Esophagus muscularis mucosa (tissue), 4 donors: ENCODE results near the gene DSCAML1. TPM values are rescaled to one million over a fixed set of nuclear protein-coding genes. Genes with fewer than 3 reads are reported as not detected.

Source experiments
- DNase-seq: peaks from one replicate; pipeline ENCODE4 v3.0.0-alpha.2; 2017; ENCODE audit errors: extremely low spot score
- H3K27ac ChIP-seq, 4 donors: fragments of 200-600 bp; sonication (generic); replicated peaks in 1 of 4; 1 replicate in 3 of 4; 2 replicates in 1 of 4; pipeline ENCODE4 v1.5.1; 2016 to 2019; ENCODE audit warnings: mild to moderate bottlenecking in 1 of 4
- H3K27me3 ChIP-seq, 4 donors: fragments of 200-600 bp; sonication (generic); one replicate each; pipeline versions ENCODE4 v1.5.1 to v1.6.0; 2016 to 2019
- H3K36me3 ChIP-seq, 4 donors: fragments of 200-600 bp; sonication (generic); one replicate each; pipeline ENCODE4 v1.5.1; 2016 to 2019
- H3K4me1 ChIP-seq, 4 donors: fragments of 200-600 bp; sonication (generic); one replicate each; pipeline ENCODE4 v1.5.1; 2016 to 2019
- H3K4me3 ChIP-seq, 4 donors: fragments of 200-600 bp; sonication (generic); 1 replicate in 2 of 4; 2 replicates in 2 of 4; pipeline ENCODE4 v1.5.1; 2016 to 2019; ENCODE audit warnings: mild to moderate bottlenecking in 4 of 4, moderate library complexity in 1 of 4
- H3K9me3 ChIP-seq, 4 donors: fragments of 200-600 bp; sonication (generic); 1 replicate in 3 of 4; 2 replicates in 1 of 4; pipeline ENCODE4 v1.5.1; 2016 to 2019
- EP300 ChIP-seq: sonication (generic); formaldehyde crosslinking; IDR thresholded peaks from one replicate; pipeline ENCODE4 v1.6.1; 2017; ENCODE audit warnings: antibody characterized with exemption
- POLR2A ChIP-seq: fragments of 450-650 bp; IDR thresholded peaks from one replicate; pipeline ENCODE4 v1.6.1; 2017; ENCODE audit warnings: antibody characterized with exemption, moderate library complexity, mild to moderate bottlenecking, low read depth
- POLR2AphosphoS5 ChIP-seq, 2 donors: sonication (generic); formaldehyde crosslinking; IDR thresholded peaks; one replicate each; pipeline ENCODE4 v1.6.1; 2017; ENCODE audit warnings: antibody characterized with exemption in 2 of 2
- WGBS: methylation state at CpG from one replicate; pipeline ENCODE4 v1.1.5; 2018; 5-methylcytosine and 5-hydroxymethylcytosine counted together
- intact Hi-C: fragments of 100-400 bp; cut with DNase I; formaldehyde crosslinking; loops from one replicate; pipeline ENCODE4 v1.15.1; 2023
- total RNA-seq, 4 donors: library from RNA; depleted of rRNA; stranded (reverse); fragments of >200 nt; gene quantifications; one replicate each; pipeline versions ENCODE4 v1.1.0 to v1.2.1, GENCODE V29; 2016
- TF ChIP-seq, protein P1 (sequence below), 3 experiments: fragments of 200-600 bp in 2 of 3; fragments of 450-650 bp in 1 of 3; sonication (generic) in 2 of 3; IDR thresholded peaks; one replicate each; pipeline ENCODE4 v1.5.1; 2017 to 2019; ENCODE audit warnings: antibody characterized with exemption in 3 of 3, mild to moderate bottlenecking in 2 of 3, moderate library complexity in 1 of 3

Gene DSCAML1
- total RNA-seq, 4 donors from 2014 or later, result 0.50 to 5.8 (median 1.2) TPM

- peaks cover 0 to 36% (median 0%) of the 10 kb centered on the region in 4 donors for H3K27me3 ChIP-seq
- intact Hi-C loops, result no loop called here
- no peak overlapping the region for H3K27ac ChIP-seq
- no peaks in the 10 kb centered on the region for H3K4me1 ChIP-seq
- TF ChIP-seq EP300 (no peak), POLR2AphosphoS5 (IDR thresholded peaks at IDR 0.05) (no peak), POLR2A (no peak)
- TF ChIP-seq, protein P1, sequence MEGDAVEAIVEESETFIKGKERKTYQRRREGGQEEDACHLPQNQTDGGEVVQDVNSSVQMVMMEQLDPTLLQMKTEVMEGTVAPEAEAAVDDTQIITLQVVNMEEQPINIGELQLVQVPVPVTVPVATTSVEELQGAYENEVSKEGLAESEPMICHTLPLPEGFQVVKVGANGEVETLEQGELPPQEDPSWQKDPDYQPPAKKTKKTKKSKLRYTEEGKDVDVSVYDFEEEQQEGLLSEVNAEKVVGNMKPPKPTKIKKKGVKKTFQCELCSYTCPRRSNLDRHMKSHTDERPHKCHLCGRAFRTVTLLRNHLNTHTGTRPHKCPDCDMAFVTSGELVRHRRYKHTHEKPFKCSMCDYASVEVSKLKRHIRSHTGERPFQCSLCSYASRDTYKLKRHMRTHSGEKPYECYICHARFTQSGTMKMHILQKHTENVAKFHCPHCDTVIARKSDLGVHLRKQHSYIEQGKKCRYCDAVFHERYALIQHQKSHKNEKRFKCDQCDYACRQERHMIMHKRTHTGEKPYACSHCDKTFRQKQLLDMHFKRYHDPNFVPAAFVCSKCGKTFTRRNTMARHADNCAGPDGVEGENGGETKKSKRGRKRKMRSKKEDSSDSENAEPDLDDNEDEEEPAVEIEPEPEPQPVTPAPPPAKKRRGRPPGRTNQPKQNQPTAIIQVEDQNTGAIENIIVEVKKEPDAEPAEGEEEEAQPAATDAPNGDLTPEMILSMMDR (IDR thresholded peaks at IDR 0.05), result no peak
- H3K4me3 ChIP-seq, result no peak overlapping the region
- no peaks in the 10 kb centered on the region for H3K9me3 ChIP-seq
- DNase-seq, result no peak
- no peaks in the 10 kb centered on the region for H3K36me3 ChIP-seq
- WGBS, result 74% methylated on average over 4 of the region's 4 CpGs
These were observed 187.0 kb downstream of the DSCAML1 start for GRCh38 chr11:117610045-117610444.

- 79% methylated on average over 5 of the region's 5 CpGs for WGBS
- Histone ChIP-seq H3K27ac (no peak overlapping the region), H3K36me3 (no peaks in the 10 kb centered on the region), H3K4me1 (peaks cover 0 to 6% (median 0%) of the 10 kb centered on the region in 4 donors), H3K9me3 (no peaks in the 10 kb centered on the region), H3K4me3 (no peak overlapping the region), H3K27me3 (peaks cover 0 to 14% (median 0%) of the 10 kb centered on the region in 4 donors)
- TF ChIP-seq POLR2A (no peak), EP300 (no peak), POLR2AphosphoS5 (IDR thresholded peaks at IDR 0.05) (no peak)
- TF ChIP-seq, protein P1 (IDR thresholded peaks at IDR 0.05), result no peak
- intact Hi-C loops, result no loop called here
- DNase-seq, result no peak
These were observed 189.6 kb downstream of the DSCAML1 start for GRCh38 chr11:117607449-117607848.

- intact Hi-C loops, result no loop called here
- WGBS, result 100% methylated on average over 1 of the region's 5 CpGs
- TF ChIP-seq, protein P1 (IDR thresholded peaks at IDR 0.05), result no peak
- TF ChIP-seq EP300 (no peak), POLR2AphosphoS5 (IDR thresholded peaks at IDR 0.05) (no peak), POLR2A (no peak)
- Histone ChIP-seq H3K9me3 (no peaks in the 10 kb centered on the region), H3K27ac (no peak overlapping the region), H3K27me3 (peaks cover 0 to 14% (median 0%) of the 10 kb centered on the region in 4 donors), H3K4me3 (no peak overlapping the region), H3K36me3 (no peaks in the 10 kb centered on the region), H3K4me1 (peaks cover 0 to 6% (median 0%) of the 10 kb centered on the region in 4 donors)
- no peak for DNase-seq
These were observed 190.2 kb downstream of the DSCAML1 start for GRCh38 chr11:117606790-117607189.

DNA sequence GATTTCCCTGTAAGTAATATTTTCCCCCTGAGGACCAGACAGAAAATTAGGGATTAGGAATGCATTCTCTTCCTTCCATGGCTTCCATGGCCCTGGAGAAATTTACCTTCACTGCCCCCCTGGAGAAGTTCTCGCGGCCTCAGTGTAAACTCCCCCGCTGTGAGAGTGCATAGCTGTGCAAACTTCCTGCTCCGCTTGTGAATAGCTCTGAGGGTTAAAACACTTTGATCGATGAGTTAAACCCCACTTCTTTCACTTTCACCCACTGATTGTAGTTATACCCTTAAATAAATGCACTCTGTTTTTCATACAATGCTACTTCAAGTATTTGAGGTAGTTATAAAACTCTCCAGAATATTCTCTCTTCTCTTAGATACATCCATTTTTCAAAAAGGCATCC is 190.8 kb downstream of the DSCAML1 start:
- DNase-seq, result no peak
- Histone ChIP-seq H3K4me3 (no peak overlapping the region), H3K27me3 (peaks cover 0 to 14% (median 0%) of the 10 kb centered on the region in 4 donors), H3K4me1 (peaks cover 0 to 6% (median 0%) of the 10 kb centered on the region in 4 donors), H3K9me3 (no peaks in the 10 kb centered on the region), H3K36me3 (no peaks in the 10 kb centered on the region), H3K27ac (no peak overlapping the region)
- 63% methylated on average over 5 of the region's 5 CpGs for WGBS
- no peak for TF ChIP-seq POLR2AphosphoS5 (IDR thresholded peaks at IDR 0.05)
- TF ChIP-seq POLR2A, result no peak
- TF ChIP-seq, protein P1 (IDR thresholded peaks at IDR 0.05), result no peak
- no peak for TF ChIP-seq EP300
- intact Hi-C loops, result no loop called here

- Histone ChIP-seq H3K4me3 (no peak overlapping the region), H3K9me3 (no peaks in the 10 kb centered on the region), H3K36me3 (no peaks in the 10 kb centered on the region), H3K27me3 (peaks cover 0 to 19% (median 0%) of the 10 kb centered on the region in 4 donors), H3K27ac (no peak overlapping the region), H3K4me1 (peaks cover 0 to 6% (median 0%) of the 10 kb centered on the region in 4 donors)
- intact Hi-C loops, result no loop called here
- DNase-seq, result no peak
- TF ChIP-seq EP300 (no peak), POLR2AphosphoS5 (IDR thresholded peaks at IDR 0.05) (no peak), POLR2A (no peak)
- TF ChIP-seq, protein P1 (IDR thresholded peaks at IDR 0.05), result no peak
- WGBS, result 77% methylated on average over 8 of the region's 8 CpGs
These were observed 191.7 kb downstream of the DSCAML1 start for GRCh38 chr11:117605331-117605730.
